WTC11 (cell line): ENCODE measurements around the gene STAMBP. TPM values are rescaled to one million over a fixed set of nuclear protein-coding genes. Genes with fewer than 3 reads are reported as not detected.

Source experiments
- ATAC-seq: fragments of 200-7000 bp; cut with Tn5 transposase; 2 replicates; pipeline ENCODE4 v1.10.0; 2021; ENCODE audit warnings: mild to moderate bottlenecking, moderate library complexity
- CTCF ChIA-PET: fragments of 300-600 bp; sonication (Branson Sonifier 250); formaldehyde crosslinking; loops from one replicate; lab custom pipeline; 2021; ENCODE audit warnings: antibody characterized with exemption; lab: Charles Lee
- POLR2A ChIA-PET: fragments of 350-600 bp; sonication (Branson Sonifier 250); formaldehyde crosslinking; loops from one replicate; lab custom pipeline; 2021; ENCODE audit warnings: antibody characterized with exemption; lab: Charles Lee
- DNase-seq: peaks from one replicate; pipeline ENCODE4 v3.0.0; 2021; ENCODE audit warnings: low spot score
- H3K27ac Mint-ChIP-seq: 2 replicates; pipeline ENCODE4 v1.8.0; 2021; ENCODE audit warnings: mixed read lengths
- H3K27me3 Mint-ChIP-seq: 2 replicates; pipeline ENCODE4 v1.8.0; 2021; ENCODE audit warnings: low read depth, mild to moderate bottlenecking, moderate library complexity, mixed read lengths
- H3K36me3 Mint-ChIP-seq: 2 replicates; pipeline ENCODE4 v1.8.0; 2021; ENCODE audit warnings: mixed read lengths
- H3K4me1 Mint-ChIP-seq: 2 replicates; pipeline ENCODE4 v1.8.0; 2022; ENCODE audit warnings: mixed read lengths
- H3K4me3 Mint-ChIP-seq: 2 replicates; pipeline ENCODE4 v1.8.0; 2021; ENCODE audit warnings: mild to moderate bottlenecking, moderate library complexity, mixed read lengths
- H3K9me3 Mint-ChIP-seq: 2 replicates; pipeline ENCODE4 v1.8.0; 2021; ENCODE audit warnings: mixed read lengths
- JUN ChIP-seq: sonication (generic); formaldehyde crosslinking; IDR thresholded peaks from 2 replicates; pipeline ENCODE4 v1.8.0; 2023; ENCODE audit warnings: mild to moderate bottlenecking, missing genetic modification reagents
- NFATC4 ChIP-seq: fragments of 250-450 bp; sonication (Bioruptor Pico); IDR thresholded peaks from 2 replicates; pipeline ENCODE4 v1.9.0; 2021; ENCODE audit warnings: mild to moderate bottlenecking
- SMAD4 ChIP-seq: sonication (generic); formaldehyde crosslinking; IDR thresholded peaks from 2 replicates; pipeline ENCODE4 v1.8.0; 2022; ENCODE audit warnings: mild to moderate bottlenecking, missing genetic modification reagents
- SOX15 ChIP-seq: fragments of 250-450 bp; sonication (Bioruptor Pico); IDR thresholded peaks from 2 replicates; pipeline ENCODE4 v1.9.0; 2021; ENCODE audit warnings: mild to moderate bottlenecking
- SP1 ChIP-seq: sonication (generic); formaldehyde crosslinking; conservative IDR thresholded peaks from 2 replicates; pipeline ENCODE4 v1.8.1; 2022; ENCODE audit warnings: missing genetic modification reagents
- TP53 ChIP-seq: sonication (generic); formaldehyde crosslinking; IDR thresholded peaks from 2 replicates; pipeline ENCODE4 v1.8.1; 2023; ENCODE audit warnings: mild to moderate bottlenecking, missing genetic modification reagents
- ZNF121 ChIP-seq: sonication (generic); formaldehyde crosslinking; IDR thresholded peaks from 2 replicates; pipeline ENCODE4 v1.8.0; 2023; ENCODE audit warnings: missing genetic modification reagents
- ZNF138 ChIP-seq: sonication (generic); formaldehyde crosslinking; conservative IDR thresholded peaks from 2 replicates; pipeline ENCODE4 v1.8.1; 2022; ENCODE audit warnings: mild to moderate bottlenecking, moderate library complexity, missing genetic modification reagents
- ZNF317 ChIP-seq: sonication (generic); formaldehyde crosslinking; IDR thresholded peaks from 2 replicates; pipeline ENCODE4 v1.8.1; 2023; ENCODE audit warnings: low read depth, mild to moderate bottlenecking, moderate library complexity, missing genetic modification reagents, borderline replicate concordance
- ZNF423 ChIP-seq: fragments of 250-450 bp; sonication (Bioruptor Pico); IDR thresholded peaks from 2 replicates; pipeline ENCODE4 v2.1.2; 2022; ENCODE audit warnings: mild to moderate bottlenecking, moderate library complexity
- total RNA-seq: library from RNA; stranded (reverse); gene quantifications from 3 replicates; pipeline ENCODE4 v1.2.3, GENCODE V29; 2021
- TF ChIP-seq, protein P1 (sequence below): sonication (generic); formaldehyde crosslinking; IDR thresholded peaks from 2 replicates; pipeline ENCODE4 v1.8.1; 2023; ENCODE audit warnings: mild to moderate bottlenecking, missing genetic modification reagents, borderline replicate concordance
- TF ChIP-seq, protein P2 (sequence below): sonication (generic); formaldehyde crosslinking; IDR thresholded peaks from 2 replicates; pipeline ENCODE4 v1.8.0; 2023; ENCODE audit warnings: missing genetic modification reagents
- TF ChIP-seq, protein P3 (sequence below): sonication (generic); formaldehyde crosslinking; IDR thresholded peaks from 2 replicates; pipeline ENCODE4 v1.8.1; 2023; ENCODE audit warnings: mild to moderate bottlenecking, missing genetic modification reagents
- TF ChIP-seq, protein P4 (sequence below): fragments of 250-450 bp; sonication (Bioruptor Pico); IDR thresholded peaks from 2 replicates; pipeline ENCODE4 v1.9.0; 2021; ENCODE audit warnings: mild to moderate bottlenecking, borderline replicate concordance
- TF ChIP-seq, protein P5 (sequence below): fragments of 250-450 bp; sonication (Bioruptor Pico); IDR thresholded peaks from 2 replicates; pipeline ENCODE4 v2.1.2; 2022; ENCODE audit warnings: mild to moderate bottlenecking, moderate library complexity
- TF ChIP-seq, protein P6 (sequence below): sonication (generic); formaldehyde crosslinking; IDR thresholded peaks from 2 replicates; pipeline ENCODE4 v1.8.1; 2023; ENCODE audit warnings: mild to moderate bottlenecking, missing genetic modification reagents

The STAMBP gene
- total RNA-seq, 1 experiment from 2014 or later: 40.9 TPM

GRCh38 chr2:73920577-73921545, 92.1 kb downstream of the STAMBP start:
- peak; percentile 64 for TF ChIP-seq SP1 (CRISPR knock-in tag)
- TF ChIP-seq, protein P1, sequence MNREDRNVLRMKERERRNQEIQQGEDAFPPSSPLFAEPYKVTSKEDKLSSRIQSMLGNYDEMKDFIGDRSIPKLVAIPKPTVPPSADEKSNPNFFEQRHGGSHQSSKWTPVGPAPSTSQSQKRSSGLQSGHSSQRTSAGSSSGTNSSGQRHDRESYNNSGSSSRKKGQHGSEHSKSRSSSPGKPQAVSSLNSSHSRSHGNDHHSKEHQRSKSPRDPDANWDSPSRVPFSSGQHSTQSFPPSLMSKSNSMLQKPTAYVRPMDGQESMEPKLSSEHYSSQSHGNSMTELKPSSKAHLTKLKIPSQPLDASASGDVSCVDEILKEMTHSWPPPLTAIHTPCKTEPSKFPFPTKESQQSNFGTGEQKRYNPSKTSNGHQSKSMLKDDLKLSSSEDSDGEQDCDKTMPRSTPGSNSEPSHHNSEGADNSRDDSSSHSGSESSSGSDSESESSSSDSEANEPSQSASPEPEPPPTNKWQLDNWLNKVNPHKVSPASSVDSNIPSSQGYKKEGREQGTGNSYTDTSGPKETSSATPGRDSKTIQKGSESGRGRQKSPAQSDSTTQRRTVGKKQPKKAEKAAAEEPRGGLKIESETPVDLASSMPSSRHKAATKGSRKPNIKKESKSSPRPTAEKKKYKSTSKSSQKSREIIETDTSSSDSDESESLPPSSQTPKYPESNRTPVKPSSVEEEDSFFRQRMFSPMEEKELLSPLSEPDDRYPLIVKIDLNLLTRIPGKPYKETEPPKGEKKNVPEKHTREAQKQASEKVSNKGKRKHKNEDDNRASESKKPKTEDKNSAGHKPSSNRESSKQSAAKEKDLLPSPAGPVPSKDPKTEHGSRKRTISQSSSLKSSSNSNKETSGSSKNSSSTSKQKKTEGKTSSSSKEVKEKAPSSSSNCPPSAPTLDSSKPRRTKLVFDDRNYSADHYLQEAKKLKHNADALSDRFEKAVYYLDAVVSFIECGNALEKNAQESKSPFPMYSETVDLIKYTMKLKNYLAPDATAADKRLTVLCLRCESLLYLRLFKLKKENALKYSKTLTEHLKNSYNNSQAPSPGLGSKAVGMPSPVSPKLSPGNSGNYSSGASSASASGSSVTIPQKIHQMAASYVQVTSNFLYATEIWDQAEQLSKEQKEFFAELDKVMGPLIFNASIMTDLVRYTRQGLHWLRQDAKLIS (CRISPR knock-in tag): no peak
- ChIA-PET CTCF (interaction anchor here (0.5 to 1.6 kb wide), 20 partner anchors 9 to 484 kb away, joined by 3 to 19 read pairs (median 3); partner anchors contain the start of genes MOB1A and TPRKB), POLR2A (interaction anchor here (0.7 kb wide), 1 partner anchor 30 kb away, joined by 3 read pairs; no protein-coding TSS in a partner anchor)
- Mint-ChIP-seq H3K4me3 (peak overlapping the region; percentile 39), H3K4me1 (peaks cover 7% of the 10 kb centered on the region), H3K27me3 (peaks cover 23% of the 10 kb centered on the region), H3K9me3 (no peaks in the 10 kb centered on the region), H3K36me3 (no peaks in the 10 kb centered on the region), H3K27ac (no peak overlapping the region)
- ATAC-seq (peak; percentile 99), DNase-seq (peak; percentile 85)

DNA sequence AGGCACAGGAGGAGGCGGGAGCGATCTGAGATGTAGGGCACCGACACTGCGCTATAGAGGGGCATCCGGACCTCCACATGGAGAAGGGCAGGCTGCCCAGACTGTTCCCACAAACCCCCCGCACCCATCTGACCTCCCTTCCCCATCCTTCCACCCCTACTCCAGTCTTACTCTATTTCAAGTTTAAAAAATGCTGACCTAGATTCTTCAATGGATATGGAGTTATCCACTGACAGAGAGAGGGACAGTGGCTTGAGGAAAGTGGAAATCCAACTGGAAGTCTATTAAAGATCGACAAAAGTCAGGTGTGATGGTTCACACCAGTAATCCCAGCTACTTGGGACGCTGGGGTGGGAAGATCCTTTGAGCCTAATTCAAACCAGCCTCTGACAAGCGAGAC, 92.8 kb downstream of the STAMBP start:
- CTCF ChIA-PET: interaction anchor here (0.7 to 1.6 kb wide), 16 partner anchors 8 to 257 kb away, joined by 3 to 19 read pairs (median 4); partner anchors contain the start of genes MOB1A and TPRKB
- no peak for DNase-seq
- H3K36me3 Mint-ChIP-seq: no peaks in the 10 kb centered on the region
- H3K4me1 Mint-ChIP-seq: peaks cover 12% of the 10 kb centered on the region
- no peak overlapping the region for H3K27ac Mint-ChIP-seq
- TF ChIP-seq ZNF138 (CRISPR knock-in tag): no peak
- TF ChIP-seq ZNF317: no peak
- TF ChIP-seq, all 79 proteins: peak for 0
- no peak for ATAC-seq
- POLR2A ChIA-PET: no interaction called here
- Mint-ChIP-seq H3K4me3 (no peak overlapping the region), H3K27me3 (peaks cover 17% of the 10 kb centered on the region), H3K9me3 (no peaks in the 10 kb centered on the region)

- ATAC-seq: no peak
- TF ChIP-seq, protein P2, sequence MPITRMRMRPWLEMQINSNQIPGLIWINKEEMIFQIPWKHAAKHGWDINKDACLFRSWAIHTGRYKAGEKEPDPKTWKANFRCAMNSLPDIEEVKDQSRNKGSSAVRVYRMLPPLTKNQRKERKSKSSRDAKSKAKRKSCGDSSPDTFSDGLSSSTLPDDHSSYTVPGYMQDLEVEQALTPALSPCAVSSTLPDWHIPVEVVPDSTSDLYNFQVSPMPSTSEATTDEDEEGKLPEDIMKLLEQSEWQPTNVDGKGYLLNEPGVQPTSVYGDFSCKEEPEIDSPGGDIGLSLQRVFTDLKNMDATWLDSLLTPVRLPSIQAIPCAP (CRISPR knock-in tag): no peak
- TF ChIP-seq, protein P3, sequence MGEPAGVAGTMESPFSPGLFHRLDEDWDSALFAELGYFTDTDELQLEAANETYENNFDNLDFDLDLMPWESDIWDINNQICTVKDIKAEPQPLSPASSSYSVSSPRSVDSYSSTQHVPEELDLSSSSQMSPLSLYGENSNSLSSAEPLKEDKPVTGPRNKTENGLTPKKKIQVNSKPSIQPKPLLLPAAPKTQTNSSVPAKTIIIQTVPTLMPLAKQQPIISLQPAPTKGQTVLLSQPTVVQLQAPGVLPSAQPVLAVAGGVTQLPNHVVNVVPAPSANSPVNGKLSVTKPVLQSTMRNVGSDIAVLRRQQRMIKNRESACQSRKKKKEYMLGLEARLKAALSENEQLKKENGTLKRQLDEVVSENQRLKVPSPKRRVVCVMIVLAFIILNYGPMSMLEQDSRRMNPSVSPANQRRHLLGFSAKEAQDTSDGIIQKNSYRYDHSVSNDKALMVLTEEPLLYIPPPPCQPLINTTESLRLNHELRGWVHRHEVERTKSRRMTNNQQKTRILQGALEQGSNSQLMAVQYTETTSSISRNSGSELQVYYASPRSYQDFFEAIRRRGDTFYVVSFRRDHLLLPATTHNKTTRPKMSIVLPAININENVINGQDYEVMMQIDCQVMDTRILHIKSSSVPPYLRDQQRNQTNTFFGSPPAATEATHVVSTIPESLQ (CRISPR knock-in tag): no peak
- TF ChIP-seq, protein P4, sequence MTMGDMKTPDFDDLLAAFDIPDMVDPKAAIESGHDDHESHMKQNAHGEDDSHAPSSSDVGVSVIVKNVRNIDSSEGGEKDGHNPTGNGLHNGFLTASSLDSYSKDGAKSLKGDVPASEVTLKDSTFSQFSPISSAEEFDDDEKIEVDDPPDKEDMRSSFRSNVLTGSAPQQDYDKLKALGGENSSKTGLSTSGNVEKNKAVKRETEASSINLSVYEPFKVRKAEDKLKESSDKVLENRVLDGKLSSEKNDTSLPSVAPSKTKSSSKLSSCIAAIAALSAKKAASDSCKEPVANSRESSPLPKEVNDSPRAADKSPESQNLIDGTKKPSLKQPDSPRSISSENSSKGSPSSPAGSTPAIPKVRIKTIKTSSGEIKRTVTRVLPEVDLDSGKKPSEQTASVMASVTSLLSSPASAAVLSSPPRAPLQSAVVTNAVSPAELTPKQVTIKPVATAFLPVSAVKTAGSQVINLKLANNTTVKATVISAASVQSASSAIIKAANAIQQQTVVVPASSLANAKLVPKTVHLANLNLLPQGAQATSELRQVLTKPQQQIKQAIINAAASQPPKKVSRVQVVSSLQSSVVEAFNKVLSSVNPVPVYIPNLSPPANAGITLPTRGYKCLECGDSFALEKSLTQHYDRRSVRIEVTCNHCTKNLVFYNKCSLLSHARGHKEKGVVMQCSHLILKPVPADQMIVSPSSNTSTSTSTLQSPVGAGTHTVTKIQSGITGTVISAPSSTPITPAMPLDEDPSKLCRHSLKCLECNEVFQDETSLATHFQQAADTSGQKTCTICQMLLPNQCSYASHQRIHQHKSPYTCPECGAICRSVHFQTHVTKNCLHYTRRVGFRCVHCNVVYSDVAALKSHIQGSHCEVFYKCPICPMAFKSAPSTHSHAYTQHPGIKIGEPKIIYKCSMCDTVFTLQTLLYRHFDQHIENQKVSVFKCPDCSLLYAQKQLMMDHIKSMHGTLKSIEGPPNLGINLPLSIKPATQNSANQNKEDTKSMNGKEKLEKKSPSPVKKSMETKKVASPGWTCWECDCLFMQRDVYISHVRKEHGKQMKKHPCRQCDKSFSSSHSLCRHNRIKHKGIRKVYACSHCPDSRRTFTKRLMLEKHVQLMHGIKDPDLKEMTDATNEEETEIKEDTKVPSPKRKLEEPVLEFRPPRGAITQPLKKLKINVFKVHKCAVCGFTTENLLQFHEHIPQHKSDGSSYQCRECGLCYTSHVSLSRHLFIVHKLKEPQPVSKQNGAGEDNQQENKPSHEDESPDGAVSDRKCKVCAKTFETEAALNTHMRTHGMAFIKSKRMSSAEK (CRISPR knock-in tag): no peak
- no peak for TF ChIP-seq ZNF121 (CRISPR knock-in tag)
- no peak for TF ChIP-seq SOX15
- TF ChIP-seq JUN (CRISPR knock-in tag): no peak
- TF ChIP-seq, protein P5, sequence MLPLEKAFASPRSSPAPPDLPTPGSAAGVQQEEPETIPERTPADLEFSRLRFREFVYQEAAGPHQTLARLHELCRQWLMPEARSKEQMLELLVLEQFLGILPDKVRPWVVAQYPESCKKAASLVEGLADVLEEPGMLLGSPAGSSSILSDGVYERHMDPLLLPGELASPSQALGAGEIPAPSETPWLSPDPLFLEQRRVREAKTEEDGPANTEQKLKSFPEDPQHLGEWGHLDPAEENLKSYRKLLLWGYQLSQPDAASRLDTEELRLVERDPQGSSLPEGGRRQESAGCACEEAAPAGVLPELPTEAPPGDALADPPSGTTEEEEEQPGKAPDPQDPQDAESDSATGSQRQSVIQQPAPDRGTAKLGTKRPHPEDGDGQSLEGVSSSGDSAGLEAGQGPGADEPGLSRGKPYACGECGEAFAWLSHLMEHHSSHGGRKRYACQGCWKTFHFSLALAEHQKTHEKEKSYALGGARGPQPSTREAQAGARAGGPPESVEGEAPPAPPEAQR: no peak
- TF ChIP-seq NFATC4 (CRISPR knock-in tag): no peak
- TF ChIP-seq TP53 (CRISPR knock-in tag): no peak
- TF ChIP-seq ZNF423: no peak
- TF ChIP-seq, protein P6, sequence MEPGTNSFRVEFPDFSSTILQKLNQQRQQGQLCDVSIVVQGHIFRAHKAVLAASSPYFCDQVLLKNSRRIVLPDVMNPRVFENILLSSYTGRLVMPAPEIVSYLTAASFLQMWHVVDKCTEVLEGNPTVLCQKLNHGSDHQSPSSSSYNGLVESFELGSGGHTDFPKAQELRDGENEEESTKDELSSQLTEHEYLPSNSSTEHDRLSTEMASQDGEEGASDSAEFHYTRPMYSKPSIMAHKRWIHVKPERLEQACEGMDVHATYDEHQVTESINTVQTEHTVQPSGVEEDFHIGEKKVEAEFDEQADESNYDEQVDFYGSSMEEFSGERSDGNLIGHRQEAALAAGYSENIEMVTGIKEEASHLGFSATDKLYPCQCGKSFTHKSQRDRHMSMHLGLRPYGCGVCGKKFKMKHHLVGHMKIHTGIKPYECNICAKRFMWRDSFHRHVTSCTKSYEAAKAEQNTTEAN (CRISPR knock-in tag): no peak
- no peak for TF ChIP-seq SMAD4 (CRISPR knock-in tag)
These were observed 93.9 kb downstream of the STAMBP start for GRCh38 chr2:73922681-73923080.

More at GRCh38 chr2:73922681-73923080, 93.9 kb downstream of the STAMBP start:
- Mint-ChIP-seq H3K4me1 (peaks cover 13% of the 10 kb centered on the region), H3K27ac (no peak overlapping the region), H3K4me3 (no peak overlapping the region), H3K36me3 (no peaks in the 10 kb centered on the region), H3K27me3 (peaks cover 17% of the 10 kb centered on the region), H3K9me3 (no peaks in the 10 kb centered on the region)
- ChIA-PET CTCF (no interaction called here), POLR2A (no interaction called here)
- DNase-seq: no peak
